H1 (cell line): ENCODE results near the gene GALNT15. TPM values are rescaled to one million over a fixed set of nuclear protein-coding genes. Genes with fewer than 3 reads are reported as not detected.

ENCODE experiments used
- CTCF ChIA-PET: fragments of 300-600 bp; sonication (Branson Sonifier 250); formaldehyde crosslinking; loops from one replicate; lab custom pipeline; 2021; ENCODE audit not compliant: partially characterized antibody; lab: Charles Lee
- POLR2A ChIA-PET: fragments of 300-600 bp; sonication (Branson Sonifier 250); formaldehyde crosslinking; loops from one replicate; lab custom pipeline; 2021; ENCODE audit warnings: inconsistent platforms; ENCODE audit not compliant: partially characterized antibody; lab: Charles Lee
- DNase-seq, 2 experiments: peaks; one replicate each; pipeline versions ENCODE4 v3.0.0 to v3.0.0-alpha.2; 2010 to 2022; ENCODE audit warnings: low spot score in 2 of 2, low read depth in 1 of 2, mixed read lengths in 1 of 2
- FAIRE-seq: peaks from 2 replicates; lab custom pipeline; 2011; peaks lifted over from hg19 to GRCh38; lab: Jason Lieb, UNC
- H2AFZ ChIP-seq: 2 replicates; pipeline ENCODE4 v1.8.1; 2012; ENCODE audit warnings: low read length, inconsistent platforms
- H2AK5ac ChIP-seq: 2 replicates; pipeline ENCODE4 v1.6.1; 2013; ENCODE audit warnings: low read depth, low read length
- H2BK120ac ChIP-seq: replicated peaks from 2 replicates; pipeline ENCODE3; 2013; ENCODE audit warnings: low read depth, low read length, inconsistent platforms
- H2BK12ac ChIP-seq: 2 replicates; pipeline ENCODE4 v1.6.1; 2013; ENCODE audit warnings: low read depth, low read length
- H2BK15ac ChIP-seq: 2 replicates; pipeline ENCODE4 v1.6.1; 2013; ENCODE audit warnings: low read length
- H2BK20ac ChIP-seq: 2 replicates; pipeline ENCODE4 v1.6.1; 2013; ENCODE audit warnings: low read length
- H2BK5ac ChIP-seq: 2 replicates; pipeline ENCODE4 v1.6.1; 2013; ENCODE audit warnings: low read depth, low read length
- H3K14ac ChIP-seq: 2 replicates; pipeline ENCODE4 v1.6.1; 2013; ENCODE audit warnings: inconsistent platforms; ENCODE audit not compliant: insufficient read length
- H3K18ac ChIP-seq: 2 replicates; pipeline ENCODE4 v1.6.1; 2013; ENCODE audit warnings: low read length; ENCODE audit errors: extremely low read depth
- H3K23ac ChIP-seq: 2 replicates; pipeline ENCODE4 v1.6.1; 2013; ENCODE audit warnings: inconsistent platforms; ENCODE audit not compliant: insufficient read length
- H3K23me2 ChIP-seq: 2 replicates; pipeline ENCODE4 v1.6.1; 2013; ENCODE audit warnings: low read depth, low read length
- H3K27ac ChIP-seq: 2 replicates; pipeline ENCODE4 v1.6.1; 2011; ENCODE audit warnings: low read depth, low read length, inconsistent platforms
- H3K27me3 ChIP-seq, 4 experiments: replicated peaks in 1 of 4; 1 replicate in 1 of 4; 2 replicates in 3 of 4; pipeline versions ENCODE4 v1.6.1 to v1.8.1; 2011 to 2013; ENCODE audit warnings: low read length in 3 of 4, mild to moderate bottlenecking in 3 of 4, inconsistent platforms in 2 of 4, mixed read lengths in 2 of 4, moderate library complexity in 1 of 4; ENCODE audit not compliant: control insufficient read depth in 3 of 4, insufficient read depth in 3 of 4; ENCODE audit errors: extremely low read depth in 1 of 4
- H3K36me3 ChIP-seq, 4 experiments: 2 replicates each; pipeline versions ENCODE4 v1.6.1 to v1.8.1; 2011 to 2013; ENCODE audit warnings: mild to moderate bottlenecking in 4 of 4, low read length in 3 of 4, moderate library complexity in 2 of 4, control low read depth in 1 of 4, inconsistent platforms in 1 of 4; ENCODE audit not compliant: insufficient read depth in 4 of 4, control insufficient read depth in 2 of 4
- H3K4ac ChIP-seq: replicated peaks from 2 replicates; pipeline ENCODE3; 2013; ENCODE audit warnings: low read length, low read depth, mixed read lengths, inconsistent platforms; ENCODE audit not compliant: insufficient read length
- H3K4me1 ChIP-seq, 4 experiments: replicated peaks in 1 of 4; 1 replicate in 1 of 4; 2 replicates in 3 of 4; pipeline versions ENCODE4 v1.6.1 to v1.8.1; 2011 to 2013; ENCODE audit warnings: low read length in 3 of 4, inconsistent platforms in 2 of 4, mixed read lengths in 1 of 4; ENCODE audit not compliant: insufficient read depth in 4 of 4, control insufficient read depth in 3 of 4
- H3K4me2 ChIP-seq, 2 experiments: 2 replicates each; pipeline versions ENCODE4 v1.6.1 to v1.8.1; 2011 to 2013; ENCODE audit warnings: low read depth in 2 of 2, low read length in 2 of 2, control low read depth in 1 of 2, inconsistent platforms in 1 of 2, mild to moderate bottlenecking in 1 of 2; ENCODE audit not compliant: insufficient read depth in 1 of 2
- H3K4me3 ChIP-seq, 4 experiments: fragments of 200-600, 300-600 bp in 1 of 4; sonication (generic), shearing (Covaris generic), sonication (Bioruptor Twin) in 1 of 4; 2 replicates each; pipeline versions ENCODE4 v1.5.1 to v1.8.1; 2011 to 2016; ENCODE audit warnings: low read length in 4 of 4, low read depth in 3 of 4, control low read depth in 2 of 4, inconsistent platforms in 2 of 4, mild to moderate bottlenecking in 2 of 4, mixed read lengths in 1 of 4, moderate library complexity in 1 of 4; ENCODE audit not compliant: insufficient read depth in 2 of 4; ENCODE audit errors: extremely low read depth in 1 of 4
- H3K56ac ChIP-seq: replicated peaks from 2 replicates; pipeline ENCODE3; 2013; ENCODE audit warnings: low read depth, mild to moderate bottlenecking, mixed read lengths, low read length, inconsistent platforms; ENCODE audit not compliant: insufficient read length
- H3K79me1 ChIP-seq: 2 replicates; pipeline ENCODE4 v1.6.1; 2013; ENCODE audit warnings: low read depth, low read length, control low read depth
- H3K79me2 ChIP-seq, 2 experiments: 2 replicates each; pipeline versions ENCODE4 v1.6.1 to v1.8.1; 2012 to 2013; ENCODE audit warnings: low read length in 2 of 2, mild to moderate bottlenecking in 2 of 2, inconsistent platforms in 1 of 2; ENCODE audit not compliant: insufficient read depth in 2 of 2, control insufficient read depth in 1 of 2
- H3K9ac ChIP-seq, 4 experiments: replicated peaks in 1 of 4; 1 replicate in 1 of 4; 2 replicates in 3 of 4; pipeline versions ENCODE4 v1.6.1 to v1.8.1; 2011 to 2013; ENCODE audit warnings: low read depth in 3 of 4, low read length in 3 of 4, control low read depth in 2 of 4, mild to moderate bottlenecking in 2 of 4, moderate library complexity in 2 of 4, inconsistent platforms in 1 of 4; ENCODE audit errors: extremely low read depth in 1 of 4
- H3K9me3 ChIP-seq, 2 experiments: 2 replicates each; pipeline versions ENCODE4 v1.6.1 to v1.8.1; 2012 to 2013; ENCODE audit warnings: mild to moderate bottlenecking in 2 of 2, moderate library complexity in 2 of 2, control low read depth in 1 of 2, inconsistent platforms in 1 of 2, low read depth in 1 of 2, low read length in 1 of 2, mixed read lengths in 1 of 2; ENCODE audit not compliant: insufficient read depth in 2 of 2
- H4K20me1 ChIP-seq, 2 experiments: replicated peaks in 1 of 2; 2 replicates each; pipeline versions ENCODE3 to v1.8.1; 2011 to 2013; ENCODE audit warnings: inconsistent platforms in 2 of 2, low read length in 2 of 2, mild to moderate bottlenecking in 1 of 2; ENCODE audit not compliant: insufficient read depth in 2 of 2, control insufficient read depth in 1 of 2
- H4K5ac ChIP-seq: 2 replicates; pipeline ENCODE4 v1.6.1; 2013; ENCODE audit warnings: low read length, low read depth, mixed read lengths, inconsistent platforms; ENCODE audit not compliant: insufficient read length
- H4K8ac ChIP-seq: 2 replicates; pipeline ENCODE4 v1.8.0; 2013; ENCODE audit warnings: mild to moderate bottlenecking, moderate library complexity, low read length, inconsistent platforms; ENCODE audit not compliant: insufficient read depth; ENCODE audit errors: extremely low read depth
- H4K91ac ChIP-seq: replicated peaks from 2 replicates; pipeline ENCODE3; 2013; ENCODE audit warnings: low read length, mixed read lengths, inconsistent platforms; ENCODE audit not compliant: insufficient read length
- ZNF274 ChIP-seq: IDR thresholded peaks from 2 replicates; pipeline ENCODE4 v1.7.0; 2012; ENCODE audit warnings: low read length, borderline replicate concordance; ENCODE audit errors: extremely low read depth
- WGBS, 2 experiments: shearing (Covaris generic) in 1 of 2; methylation state at CpG; one replicate each; pipeline versions ENCODE4 v1.1.6 to v1.1.7; 2013 to 2015; ENCODE audit warnings: low lambda C conversion rate in 2 of 2, mixed read lengths in 2 of 2, inconsistent platforms in 1 of 2, low coverage in 1 of 2, missing lambda C conversion rate in 1 of 2; ENCODE audit not compliant: insufficient replicate concordance in 2 of 2, insufficient coverage in 1 of 2, insufficient read length in 1 of 2; ENCODE audit errors: extremely low coverage in 1 of 2, missing lambda C conversion rate in 1 of 2; 5-methylcytosine and 5-hydroxymethylcytosine counted together
- polyA plus RNA-seq, 7 experiments: library from polyadenylated mRNA; depleted of rRNA in 3 of 7; stranded (reverse) in 5 of 7; unstranded in 2 of 7; fragments of >200 nt in 5 of 7; fragments of 200-250 nt in 2 of 7; gene quantifications; 1 replicate in 5 of 7; 2 replicates in 1 of 7; 4 replicates in 1 of 7; pipeline versions ENCODE4 v1.2.1 to v1.2.3, GENCODE V29; 2011 to 2013; ENCODE audit warnings: missing spikeins in 2 of 7, mixed read lengths in 2 of 7
- total RNA-seq: library from RNA; stranded (reverse); fragmentation: NEBNext Ultra II Directional; extraction: Animal tissue kit (Norgen Biotek cat#: 25700); gene quantifications from 2 replicates; pipeline ENCODE4 v1.2.1, GENCODE V29; 2021

Gene GALNT15
- total and polyA plus RNA-seq, 2 of the 8 experiments (the other 6 are each of a cell fraction or from before 2014, with no cell fraction given) = 0.02 TPM; not detected in 1

- H3K14ac ChIP-seq = no peak overlapping the region
- no peaks in the 10 kb centered on the region for H3K27me3 ChIP-seq
- H2AK5ac ChIP-seq = no peak overlapping the region
- no peaks in the 10 kb centered on the region for H4K20me1 ChIP-seq
- peaks cover 14 to 21% of the 10 kb centered on the region in 2 experiments for H3K9me3 ChIP-seq
- no peak for DNase-seq
- H4K8ac ChIP-seq = no peak overlapping the region
- H3K79me1 ChIP-seq = no peaks in the 10 kb centered on the region
- 90% methylated on average over 2 of the region's 2 CpGs; no CpG with 5 or more reads in 1 of the 2 experiments for WGBS, 2 experiments
- no peaks in the 10 kb centered on the region for H3K36me3 ChIP-seq
- no peaks in the 10 kb centered on the region for H3K4me1 ChIP-seq
- no peak overlapping the region for H2BK20ac ChIP-seq
- no peak overlapping the region for H2AFZ ChIP-seq
- no peak overlapping the region for H3K27ac ChIP-seq
- no peak overlapping the region for H4K5ac ChIP-seq
- H3K9ac ChIP-seq = no peak overlapping the region
- POLR2A ChIA-PET = no interaction called here
- FAIRE-seq = no peak
- no peak overlapping the region for H3K4ac ChIP-seq
- H4K91ac ChIP-seq = no peak overlapping the region
- no peak overlapping the region for H2BK120ac ChIP-seq
- H2BK5ac ChIP-seq = no peak overlapping the region
- CTCF ChIA-PET = interaction anchor here (0.5 to 2.8 kb wide), 7 partner anchors 10 to 107 kb away, joined by 3 to 10 read pairs (median 3); no protein-coding TSS in a partner anchor
- H3K23me2 ChIP-seq = no peaks in the 10 kb centered on the region
- no peak overlapping the region for H3K23ac ChIP-seq
- H3K4me2 ChIP-seq = no peak overlapping the region
- H3K79me2 ChIP-seq = no peaks in the 10 kb centered on the region
- H3K4me3 ChIP-seq = no peak overlapping the region
- H2BK12ac ChIP-seq = no peak overlapping the region
- H2BK15ac ChIP-seq = no peak overlapping the region
- H3K56ac ChIP-seq = no peak overlapping the region
- no peak overlapping the region for H3K18ac ChIP-seq
- no peak for TF ChIP-seq ZNF274
Observed at GRCh38 chr3:16140894-16141285, 33.6 kb upstream of the GALNT15 start.
